OCI-LY7 (cell line): ENCODE results near the gene HSPA2.

Source experiments
- EZH2phosphoT487 ChIP-seq: fragments of 200-600 bp; sonication (generic); IDR thresholded peaks from 2 replicates; pipeline ENCODE4 v1.6.1; 2018; ENCODE audit warnings: low read depth, borderline replicate concordance, mild to moderate bottlenecking, mixed run types, antibody characterized with exemption, low read length, moderate library complexity, mixed read lengths
- TF ChIP-seq, protein P1 (sequence below): fragments of 200-600 bp; sonication (generic); conservative IDR thresholded peaks from 2 replicates; pipeline ENCODE4 v1.5.1; 2014; ENCODE audit warnings: mild to moderate bottlenecking, antibody characterized with exemption, low read length, moderate library complexity, mixed read lengths

DNA sequence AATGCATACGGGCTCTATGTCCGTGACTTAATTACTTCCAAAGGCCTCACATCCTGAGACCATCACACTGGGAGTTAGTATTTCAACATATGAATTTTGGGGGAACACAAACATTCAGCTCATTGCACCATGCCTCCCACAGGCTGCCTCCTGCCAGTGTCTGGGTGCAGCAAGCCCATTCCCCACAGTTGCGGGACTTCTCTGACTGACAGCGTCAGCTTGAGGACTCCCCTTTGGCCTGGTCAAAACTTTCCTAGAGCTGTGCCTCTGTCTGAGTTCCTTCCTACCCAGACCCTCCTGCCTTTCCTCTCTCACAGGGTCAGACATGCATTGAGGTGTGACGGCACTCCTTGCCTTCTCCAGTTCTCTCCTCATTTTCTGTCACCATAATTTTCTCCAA, 36.7 kb downstream of the HSPA2 start:
- TF ChIP-seq, protein P1, sequence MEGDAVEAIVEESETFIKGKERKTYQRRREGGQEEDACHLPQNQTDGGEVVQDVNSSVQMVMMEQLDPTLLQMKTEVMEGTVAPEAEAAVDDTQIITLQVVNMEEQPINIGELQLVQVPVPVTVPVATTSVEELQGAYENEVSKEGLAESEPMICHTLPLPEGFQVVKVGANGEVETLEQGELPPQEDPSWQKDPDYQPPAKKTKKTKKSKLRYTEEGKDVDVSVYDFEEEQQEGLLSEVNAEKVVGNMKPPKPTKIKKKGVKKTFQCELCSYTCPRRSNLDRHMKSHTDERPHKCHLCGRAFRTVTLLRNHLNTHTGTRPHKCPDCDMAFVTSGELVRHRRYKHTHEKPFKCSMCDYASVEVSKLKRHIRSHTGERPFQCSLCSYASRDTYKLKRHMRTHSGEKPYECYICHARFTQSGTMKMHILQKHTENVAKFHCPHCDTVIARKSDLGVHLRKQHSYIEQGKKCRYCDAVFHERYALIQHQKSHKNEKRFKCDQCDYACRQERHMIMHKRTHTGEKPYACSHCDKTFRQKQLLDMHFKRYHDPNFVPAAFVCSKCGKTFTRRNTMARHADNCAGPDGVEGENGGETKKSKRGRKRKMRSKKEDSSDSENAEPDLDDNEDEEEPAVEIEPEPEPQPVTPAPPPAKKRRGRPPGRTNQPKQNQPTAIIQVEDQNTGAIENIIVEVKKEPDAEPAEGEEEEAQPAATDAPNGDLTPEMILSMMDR = no peak
- no peak for TF ChIP-seq EZH2phosphoT487
